ENCODE data around the gene CLMN. TPM values are rescaled to one million over a fixed set of nuclear protein-coding genes. Genes with fewer than 3 reads are reported as not detected.

Gene CLMN
- total and polyA plus RNA-seq, 2 donors (not counting 1 experiment from before 2014, with no cell fraction given) = 9.6 to 51.5 TPM

DNA sequence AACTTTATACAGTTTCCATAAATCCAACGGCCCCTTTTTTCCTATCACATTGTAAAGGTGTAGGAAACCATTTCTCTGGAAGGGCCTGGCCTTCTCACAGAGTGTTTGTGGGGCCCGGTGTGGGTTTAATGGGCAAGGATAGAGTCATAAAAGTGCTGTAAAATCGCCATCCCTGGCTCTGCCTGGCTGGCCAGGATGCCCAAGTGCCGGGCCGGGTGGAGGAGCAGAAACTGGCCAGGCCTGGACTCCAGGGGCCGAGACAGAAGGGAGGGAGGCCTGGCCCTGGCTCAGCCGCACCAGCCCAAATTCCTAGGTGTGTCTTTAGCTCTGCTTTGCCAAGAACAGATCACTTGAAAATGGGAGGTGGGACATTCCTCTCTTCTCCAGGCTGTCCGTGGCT lies 85.3 kb downstream of the CLMN start:
- Mint-ChIP-seq H3K27me3 (peaks cover 3% of the 10 kb centered on the region), H3K9me3 (ENCODE audit: insufficient read depth) (no peaks in the 10 kb centered on the region), H3K4me1 (peaks cover 24% of the 10 kb centered on the region), H3K27ac (no peak overlapping the region), H3K4me3 (no peak overlapping the region)
- Histone ChIP-seq H3K36me3 (replicated peaks in 1 of 2; ENCODE audit: control extremely low read depth in 1 of 2, control insufficient read depth in 1 of 2, extremely low read depth in 1 of 2, insufficient read depth in 2 of 2, low read length in 1 of 2) (peaks cover 0 to 2% of the 10 kb centered on the region in 2 experiments), H2AFZ (ENCODE audit: insufficient read depth, low read depth, low read length, poor library complexity, severe bottlenecking) (no peak overlapping the region), H3K4me1 (ENCODE audit: control insufficient read depth in 2 of 2, insufficient read depth in 2 of 2, low read length in 2 of 2) (peaks cover 13 to 14% of the 10 kb centered on the region in 2 donors), H3K9me3 (ENCODE audit: control extremely low read depth in 1 of 3, control insufficient read depth in 2 of 3, insufficient read depth in 1 of 3, low read length in 2 of 3) (peaks cover 0 to 3% (median 0%) of the 10 kb centered on the region in 3 donors), H3K79me2 (ENCODE audit: control insufficient read depth, insufficient read depth, low read length) (no peaks in the 10 kb centered on the region), H3K27me3 (replicated peaks in 1 of 4; ENCODE audit: control extremely low read depth in 1 of 4, control insufficient read depth in 3 of 4, insufficient read depth in 4 of 4, low read length in 3 of 4) (no peaks in the 10 kb centered on the region), H3K9ac (ENCODE audit: low read length) (no peak overlapping the region), H3K4me3 (ENCODE audit: control extremely low read depth in 1 of 5, extremely low read depth in 1 of 5, insufficient read depth in 1 of 5, low read depth in 2 of 5, low read length in 4 of 5) (no peak overlapping the region), H4K20me1 (ENCODE audit: control insufficient read depth, insufficient read depth, low read length, poor library complexity, severe bottlenecking) (no peaks in the 10 kb centered on the region), H3K4me2 (replicated peaks; ENCODE audit: low read depth, low read length, poor library complexity, severe bottlenecking) (peak overlapping the region; percentile 49), H3K27ac (ENCODE audit: low read length in 2 of 2) (no peak overlapping the region)
- intact Hi-C loops (cut with micrococcal nuclease) = no loop called here
- 84% methylated on average over 6 of the region's 8 CpGs for WGBS (ENCODE audit: insufficient coverage)
- ATAC-seq (ENCODE audit: low read depth) (no peak), DNase-seq (no peak)
- TF ChIP-seq, protein P1, sequence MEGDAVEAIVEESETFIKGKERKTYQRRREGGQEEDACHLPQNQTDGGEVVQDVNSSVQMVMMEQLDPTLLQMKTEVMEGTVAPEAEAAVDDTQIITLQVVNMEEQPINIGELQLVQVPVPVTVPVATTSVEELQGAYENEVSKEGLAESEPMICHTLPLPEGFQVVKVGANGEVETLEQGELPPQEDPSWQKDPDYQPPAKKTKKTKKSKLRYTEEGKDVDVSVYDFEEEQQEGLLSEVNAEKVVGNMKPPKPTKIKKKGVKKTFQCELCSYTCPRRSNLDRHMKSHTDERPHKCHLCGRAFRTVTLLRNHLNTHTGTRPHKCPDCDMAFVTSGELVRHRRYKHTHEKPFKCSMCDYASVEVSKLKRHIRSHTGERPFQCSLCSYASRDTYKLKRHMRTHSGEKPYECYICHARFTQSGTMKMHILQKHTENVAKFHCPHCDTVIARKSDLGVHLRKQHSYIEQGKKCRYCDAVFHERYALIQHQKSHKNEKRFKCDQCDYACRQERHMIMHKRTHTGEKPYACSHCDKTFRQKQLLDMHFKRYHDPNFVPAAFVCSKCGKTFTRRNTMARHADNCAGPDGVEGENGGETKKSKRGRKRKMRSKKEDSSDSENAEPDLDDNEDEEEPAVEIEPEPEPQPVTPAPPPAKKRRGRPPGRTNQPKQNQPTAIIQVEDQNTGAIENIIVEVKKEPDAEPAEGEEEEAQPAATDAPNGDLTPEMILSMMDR (IDR thresholded peaks at IDR 0.05) = no peak
- ChIA-PET CTCF (no interaction called here), POLR2A (no interaction called here)

DNA sequence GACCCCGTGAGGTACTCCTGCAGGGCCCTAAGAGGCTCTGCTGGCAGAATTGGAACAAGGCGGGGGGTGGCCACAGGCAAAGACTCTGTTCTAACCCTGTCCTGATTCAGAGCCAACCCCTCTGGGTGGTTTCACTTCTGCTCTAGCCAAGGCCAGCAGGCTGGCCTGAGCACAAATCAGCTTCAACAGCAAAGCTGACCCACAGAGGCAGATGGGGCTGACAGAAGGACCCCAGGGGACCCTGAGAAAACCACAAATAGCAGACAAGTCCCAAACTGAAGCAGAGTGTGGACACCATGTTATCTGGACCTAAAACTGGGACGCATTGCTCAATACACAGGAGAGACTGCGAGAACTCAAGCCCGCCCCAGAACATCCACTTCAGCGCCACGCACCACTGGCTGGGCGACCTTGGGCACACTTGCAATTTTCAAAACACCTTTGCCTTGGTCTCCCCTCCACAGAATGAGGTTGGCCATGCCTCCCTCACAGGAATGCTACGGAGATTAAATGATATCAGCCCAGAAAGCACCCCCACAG lies 85.9 kb downstream of the CLMN start:
- no peaks in the 10 kb centered on the region for H3K9me3 Mint-ChIP-seq (ENCODE audit: insufficient read depth)
- WGBS (ENCODE audit: insufficient coverage) = 32% methylated on average over 9 of the region's 9 CpGs
- no peaks in the 10 kb centered on the region for H3K9me3 ChIP-seq (ENCODE audit: control extremely low read depth in 1 of 3, control insufficient read depth in 2 of 3, insufficient read depth in 1 of 3, low read length in 2 of 3)

More for the DNA sequence above, 85.9 kb downstream of the CLMN start:
- ChIA-PET CTCF (interaction anchor here (0.6 kb wide), 1 partner anchor 36 kb away, joined by 3 read pairs; no protein-coding TSS in a partner anchor), POLR2A (no interaction called here)
- no peaks in the 10 kb centered on the region for H3K27me3 ChIP-seq (replicated peaks in 1 of 4; ENCODE audit: control extremely low read depth in 1 of 4, control insufficient read depth in 3 of 4, insufficient read depth in 4 of 4, low read length in 3 of 4)
- ATAC-seq (ENCODE audit: low read depth) (peak; percentile 78), DNase-seq (peak; percentile 24)
- H3K36me3 ChIP-seq (replicated peaks in 1 of 2; ENCODE audit: control extremely low read depth in 1 of 2, control insufficient read depth in 1 of 2, extremely low read depth in 1 of 2, insufficient read depth in 2 of 2, low read length in 1 of 2) = peaks cover 0 to 2% of the 10 kb centered on the region in 2 experiments
- H2AFZ ChIP-seq (ENCODE audit: insufficient read depth, low read depth, low read length, poor library complexity, severe bottlenecking) = no peak overlapping the region
- no peak overlapping the region for H3K27ac ChIP-seq (ENCODE audit: low read length in 2 of 2)
- H3K79me2 ChIP-seq (ENCODE audit: control insufficient read depth, insufficient read depth, low read length) = no peaks in the 10 kb centered on the region
- Mint-ChIP-seq H3K27ac (peak overlapping the region; percentile 43), H3K27me3 (peaks cover 3% of the 10 kb centered on the region), H3K4me1 (peaks cover 24% of the 10 kb centered on the region), H3K4me3 (peak overlapping the region; percentile 54)
- intact Hi-C loops (cut with micrococcal nuclease) = no loop called here
- H4K20me1 ChIP-seq (ENCODE audit: control insufficient read depth, insufficient read depth, low read length, poor library complexity, severe bottlenecking) = no peaks in the 10 kb centered on the region
- H3K4me2 ChIP-seq (replicated peaks; ENCODE audit: low read depth, low read length, poor library complexity, severe bottlenecking) = peak overlapping the region; percentile 49
- H3K4me3 ChIP-seq (ENCODE audit: control extremely low read depth in 1 of 5, extremely low read depth in 1 of 5, insufficient read depth in 1 of 5, low read depth in 2 of 5, low read length in 4 of 5) = no peak overlapping the region
- TF ChIP-seq, protein P1 (IDR thresholded peaks at IDR 0.05) = no peak
- no peak for TF ChIP-seq EZH2 (IDR thresholded peaks at IDR 0.05; ENCODE audit: borderline replicate concordance, insufficient read depth, low read depth, low read length, poor library complexity, severe bottlenecking)
- peaks cover 13 to 14% of the 10 kb centered on the region in 2 donors for H3K4me1 ChIP-seq (ENCODE audit: control insufficient read depth in 2 of 2, insufficient read depth in 2 of 2, low read length in 2 of 2)
- H3K9ac ChIP-seq (ENCODE audit: low read length) = no peak overlapping the region
